GM21576 (cell line): ENCODE measurements around the gene TMEM247.
"Not testable (repeated sequence)": the region's sequence is repeated elsewhere in the genome, so short reads cannot be mapped to it uniquely, and the experiment has no call there.

Experiments used
- ATAC-seq: cut with Tn5 transposase; IDR thresholded peaks from one replicate; pipeline ENCODE4 v1.9.1; 2021; ENCODE audit warnings: mild to moderate bottlenecking, moderate library complexity; ENCODE audit not compliant: unreplicated experiment

Gene TMEM247

GRCh38 chr2:46509804-46510203 lies 30.4 kb downstream of the TMEM247 start:
- no peak for ATAC-seq

GRCh38 chr2:46510598-46511177 lies 31.3 kb downstream of the TMEM247 start:
- no peak for ATAC-seq

- ATAC-seq, result no peak
These were observed 32.8 kb downstream of the TMEM247 start for GRCh38 chr2:46512185-46512584.

DNA sequence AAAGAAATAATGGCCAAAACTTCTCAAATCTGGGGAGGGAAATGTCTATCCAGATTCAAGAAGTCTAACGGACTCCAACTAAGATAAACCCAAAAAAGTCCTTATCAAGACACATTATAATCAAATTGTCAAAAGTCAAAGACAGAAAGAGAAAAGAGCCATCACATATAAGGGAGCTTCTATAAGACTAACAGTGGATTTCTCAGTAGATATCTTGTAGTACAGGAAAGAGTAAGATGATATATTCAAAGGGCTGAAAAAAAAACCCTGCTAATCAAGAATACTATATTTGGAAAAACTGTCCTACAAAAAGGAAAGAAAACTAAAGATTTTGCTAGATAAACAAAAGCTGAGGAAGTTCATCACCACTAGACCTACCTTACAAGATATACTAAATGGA lies 35.4 kb downstream of the TMEM247 start:
- ATAC-seq, result no peak

DNA sequence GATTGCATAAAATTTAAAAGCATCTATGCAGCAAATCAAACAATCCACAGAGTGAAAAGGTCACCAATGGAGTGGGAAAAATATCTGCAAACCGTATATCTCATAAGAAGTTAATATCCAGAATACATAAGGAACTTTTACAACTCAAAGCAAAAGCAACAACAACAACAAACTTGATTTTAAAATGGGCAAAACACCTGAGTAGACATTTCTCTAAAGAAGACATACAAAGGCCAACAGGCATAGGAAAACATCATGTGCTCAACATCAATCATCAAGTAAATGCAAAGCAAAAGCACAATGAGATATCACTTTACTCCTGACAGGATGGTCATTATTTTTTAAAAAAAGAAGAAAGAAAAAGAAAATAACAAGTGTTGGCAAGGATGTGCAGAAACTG lies 38.1 kb downstream of the TMEM247 start:
- no peak for ATAC-seq

GRCh38 chr2:46518861-46519260 lies 39.5 kb downstream of the TMEM247 start:
- ATAC-seq, result no peak

- ATAC-seq, result no peak
These were observed 39.9 kb downstream of the TMEM247 start for GRCh38 chr2:46519265-46519664.

DNA sequence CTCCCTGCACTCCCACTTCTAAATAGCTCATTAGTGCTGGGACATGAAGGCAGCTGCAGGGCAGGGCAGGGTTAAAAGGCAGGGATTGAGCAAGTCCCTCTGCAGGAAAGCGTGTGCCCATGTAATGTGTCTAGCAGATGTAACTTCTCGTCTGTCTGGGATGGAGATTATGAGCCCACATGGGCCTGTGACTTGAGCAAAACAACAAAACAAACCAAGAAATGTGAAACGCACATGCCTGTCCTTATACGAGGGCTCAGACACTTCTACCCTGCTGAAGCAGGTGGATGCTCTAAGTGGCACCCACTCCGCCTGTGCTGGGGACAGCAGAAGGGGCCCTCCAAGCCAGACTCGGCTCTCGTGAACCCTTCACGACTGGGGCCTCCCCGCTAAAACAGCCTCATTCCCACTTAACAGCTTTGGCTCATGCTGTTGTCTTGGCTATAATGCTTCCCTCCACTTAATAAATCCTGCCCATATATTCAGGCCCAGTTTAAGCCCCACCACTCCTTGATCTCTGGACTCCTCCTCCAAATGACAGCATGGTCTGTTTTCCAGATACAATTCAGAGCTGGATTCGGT lies 40.9 kb downstream of the TMEM247 start:
- ATAC-seq, result no peak

- ATAC-seq, result no peak
These were observed 41.9 kb downstream of the TMEM247 start for GRCh38 chr2:46521215-46521683.

DNA sequence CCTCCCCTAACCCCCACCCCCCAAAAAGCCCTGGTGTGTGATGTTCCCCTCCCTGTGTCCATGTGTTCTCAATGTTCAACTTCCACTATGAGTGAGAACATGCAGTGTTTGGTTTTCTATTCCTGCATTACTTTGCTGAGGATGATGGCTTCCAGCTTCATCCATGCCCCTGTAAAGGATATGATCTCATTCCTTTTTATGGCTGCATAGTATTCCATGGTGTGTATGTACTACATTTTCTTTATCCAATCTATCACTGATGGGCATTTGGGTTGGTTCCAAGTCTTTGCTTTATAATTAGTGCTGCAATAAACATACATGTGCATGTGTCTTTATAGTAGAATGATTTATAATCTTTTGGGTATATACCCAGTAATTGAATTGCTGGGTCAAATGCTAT lies 43.0 kb downstream of the TMEM247 start:
- not testable (repeated sequence) for ATAC-seq

DNA sequence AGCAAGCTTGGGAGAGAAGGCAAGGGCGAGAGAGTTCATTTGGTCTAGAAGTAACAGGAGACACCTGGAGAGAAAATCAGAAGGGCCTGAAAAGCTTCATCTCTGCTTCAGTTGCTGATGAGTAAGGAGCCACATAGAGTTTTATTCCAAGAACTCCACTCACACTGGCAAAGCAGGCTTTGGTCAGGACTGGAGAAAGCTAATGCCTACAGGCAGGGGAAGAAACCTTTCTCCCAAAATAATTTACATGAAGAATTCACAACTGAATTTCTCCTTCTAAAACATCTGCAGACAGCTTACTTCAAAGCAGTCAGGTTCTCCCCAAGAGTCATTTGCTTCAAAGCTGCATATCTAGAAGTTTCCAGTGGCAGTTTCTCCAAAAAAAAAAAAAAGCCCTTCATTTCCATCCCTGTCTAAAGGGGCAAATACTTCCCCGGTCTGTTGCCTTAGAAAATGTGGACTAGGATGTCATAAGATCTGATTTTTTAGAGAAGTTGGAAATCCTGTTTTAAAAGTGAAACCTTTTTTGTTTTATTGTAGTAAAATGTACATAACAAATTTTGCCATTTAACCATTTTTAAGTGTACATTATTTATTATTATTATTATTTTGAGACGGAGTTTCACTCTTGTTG lies 46.3 kb downstream of the TMEM247 start:
- ATAC-seq, result no peak

DNA sequence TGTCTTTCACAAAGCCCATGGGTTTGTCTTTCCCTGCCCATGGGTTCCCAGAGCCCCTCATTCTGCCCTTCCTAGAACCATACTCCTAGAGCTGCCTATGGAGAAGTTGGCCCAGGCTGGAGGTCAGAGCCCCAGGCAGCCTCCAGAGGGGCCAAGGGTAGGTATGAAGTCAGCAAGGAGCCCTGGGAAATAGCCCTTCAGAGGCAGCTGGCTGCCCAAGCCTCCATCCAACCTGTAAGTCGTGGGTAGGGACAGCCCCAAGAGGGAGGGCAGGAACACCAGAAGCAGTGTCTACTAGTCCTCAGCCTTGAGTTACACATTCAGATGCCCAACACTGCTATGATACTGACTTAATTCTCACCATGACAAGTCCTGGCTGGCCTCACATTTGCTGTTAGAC lies 49.5 kb downstream of the TMEM247 start:
- ATAC-seq, result no peak

- ATAC-seq, result no peak
These were observed 51.3 kb downstream of the TMEM247 start for GRCh38 chr2:46530639-46531038.

DNA sequence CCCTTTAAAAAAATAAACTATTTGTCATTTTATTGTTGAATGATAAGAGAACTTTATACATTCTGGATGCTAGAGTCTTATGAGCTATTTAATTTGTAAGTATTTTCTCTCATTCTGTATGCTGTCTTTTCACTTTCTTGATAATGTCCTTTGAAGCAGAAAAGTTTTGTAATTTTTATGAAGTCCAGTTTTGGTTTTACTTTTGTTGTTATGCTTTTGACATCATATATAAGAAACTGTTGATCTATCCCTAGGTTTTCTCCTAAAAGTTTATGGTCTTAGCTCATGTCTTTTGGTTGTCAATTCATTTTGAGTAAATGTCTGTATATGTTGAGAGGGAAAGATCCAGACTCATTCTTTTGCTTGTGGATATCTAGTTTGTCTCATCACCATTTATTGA lies 52.5 kb downstream of the TMEM247 start:
- no peak for ATAC-seq
